Measurements from ENCODE around the gene HECTD2.

GRCh38 chr10:91420868-91421267, 10.7 kb downstream of the HECTD2 start:
- TF ChIP-seq POLR2A (IDR thresholded peaks at IDR 0.05) (no peak), CTCF (IDR thresholded peaks at IDR 0.05) (no peak)
